ENCODE results near the gene MACROD1. TPM values are rescaled to one million over a fixed set of nuclear protein-coding genes. Genes with fewer than 3 reads are reported as not detected.

MACROD1 gene
- total and polyA plus RNA-seq, 10 of the 15 experiments (the other 5 are each of a cell fraction or from before 2014, with no cell fraction given) = 1.2 to 22.7 (median 11.3) TPM; not detected in 1

- ChIA-PET SMC1A (ENCODE audit: uncharacterized antibody, unreplicated experiment) (no interaction called here), POLR2A (no interaction called here), CTCF (no interaction called here), RAD21 (ENCODE audit: unreplicated experiment) (no interaction called here)
- ATAC-seq (no peak), DNase-seq (ENCODE audit: low read depth, low spot score) (no peak), FAIRE-seq (no peak)
- no TSS peak for BruUV-seq (replicated peaks)
- no peaks in the 10 kb centered on the region for H3K9me3 ChIP-seq (replicated peaks; ENCODE audit: control insufficient read depth, insufficient read depth, low read length)
- no peak overlapping the region for H3K9ac ChIP-seq (ENCODE audit: control insufficient read depth, insufficient read depth, low read length)
- H3K4me3 ChIP-seq = no peak overlapping the region
- H4K20me1 ChIP-seq (ENCODE audit: control insufficient read depth, insufficient read depth) = no peaks in the 10 kb centered on the region
- intact Hi-C loops (cut with micrococcal nuclease; ENCODE audit: unreplicated experiment) = no loop called here
- H3K27me3 ChIP-seq (replicated peaks in 1 of 2; ENCODE audit: control insufficient read depth in 2 of 2, insufficient read depth in 2 of 2, low read length in 1 of 2) = no peaks in the 10 kb centered on the region; a peak in 1 of 4 replicates
- no peak overlapping the region for H2AFZ ChIP-seq (ENCODE audit: control insufficient read depth, low read depth, low read length)
- H3K36me3 ChIP-seq (ENCODE audit: control insufficient read depth in 2 of 2, insufficient read depth in 2 of 2, low read length in 1 of 2) = no peaks in the 10 kb centered on the region
- no peaks in the 10 kb centered on the region for H3K79me2 ChIP-seq (ENCODE audit: control insufficient read depth, insufficient read depth, low read length)
- in situ Hi-C loops (cut with MboI) = no loop called here
- 37% methylated on average over 27 of the region's 27 CpGs for WGBS (ENCODE audit: insufficient coverage, insufficient replicate concordance, low lambda C conversion rate, missing lambda C conversion rate)
- H3K27ac ChIP-seq (ENCODE audit: control insufficient read depth, insufficient read depth) = no peak overlapping the region
- no peak overlapping the region for H3K4me2 ChIP-seq (ENCODE audit: control insufficient read depth, insufficient read depth)
- H3K4me1 ChIP-seq (ENCODE audit: control insufficient read depth, insufficient read depth, low read length) = no peaks in the 10 kb centered on the region
- TF ChIP-seq, protein P1, sequence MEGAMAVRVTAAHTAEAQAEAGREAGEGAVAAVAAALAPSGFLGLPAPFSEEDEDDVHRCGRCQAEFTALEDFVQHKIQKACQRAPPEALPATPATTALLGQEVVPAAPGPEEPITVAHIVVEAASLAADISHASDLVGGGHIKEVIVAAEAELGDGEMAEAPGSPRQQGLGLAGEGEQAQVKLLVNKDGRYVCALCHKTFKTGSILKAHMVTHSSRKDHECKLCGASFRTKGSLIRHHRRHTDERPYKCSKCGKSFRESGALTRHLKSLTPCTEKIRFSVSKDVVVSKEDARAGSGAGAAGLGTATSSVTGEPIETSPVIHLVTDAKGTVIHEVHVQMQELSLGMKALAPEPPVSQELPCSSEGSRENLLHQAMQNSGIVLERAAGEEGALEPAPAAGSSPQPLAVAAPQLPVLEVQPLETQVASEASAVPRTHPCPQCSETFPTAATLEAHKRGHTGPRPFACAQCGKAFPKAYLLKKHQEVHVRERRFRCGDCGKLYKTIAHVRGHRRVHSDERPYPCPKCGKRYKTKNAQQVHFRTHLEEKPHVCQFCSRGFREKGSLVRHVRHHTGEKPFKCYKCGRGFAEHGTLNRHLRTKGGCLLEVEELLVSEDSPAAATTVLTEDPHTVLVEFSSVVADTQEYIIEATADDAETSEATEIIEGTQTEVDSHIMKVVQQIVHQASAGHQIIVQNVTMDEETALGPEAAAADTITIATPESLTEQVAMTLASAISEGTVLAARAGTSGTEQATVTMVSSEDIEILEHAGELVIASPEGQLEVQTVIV (IDR thresholded peaks at IDR 0.05; ENCODE audit: borderline replicate concordance, partially characterized antibody) = no peak
- TF ChIP-seq STAT1 (conservative IDR thresholded peaks at IDR 0.05) = no peak
- TF ChIP-seq, protein P2, sequence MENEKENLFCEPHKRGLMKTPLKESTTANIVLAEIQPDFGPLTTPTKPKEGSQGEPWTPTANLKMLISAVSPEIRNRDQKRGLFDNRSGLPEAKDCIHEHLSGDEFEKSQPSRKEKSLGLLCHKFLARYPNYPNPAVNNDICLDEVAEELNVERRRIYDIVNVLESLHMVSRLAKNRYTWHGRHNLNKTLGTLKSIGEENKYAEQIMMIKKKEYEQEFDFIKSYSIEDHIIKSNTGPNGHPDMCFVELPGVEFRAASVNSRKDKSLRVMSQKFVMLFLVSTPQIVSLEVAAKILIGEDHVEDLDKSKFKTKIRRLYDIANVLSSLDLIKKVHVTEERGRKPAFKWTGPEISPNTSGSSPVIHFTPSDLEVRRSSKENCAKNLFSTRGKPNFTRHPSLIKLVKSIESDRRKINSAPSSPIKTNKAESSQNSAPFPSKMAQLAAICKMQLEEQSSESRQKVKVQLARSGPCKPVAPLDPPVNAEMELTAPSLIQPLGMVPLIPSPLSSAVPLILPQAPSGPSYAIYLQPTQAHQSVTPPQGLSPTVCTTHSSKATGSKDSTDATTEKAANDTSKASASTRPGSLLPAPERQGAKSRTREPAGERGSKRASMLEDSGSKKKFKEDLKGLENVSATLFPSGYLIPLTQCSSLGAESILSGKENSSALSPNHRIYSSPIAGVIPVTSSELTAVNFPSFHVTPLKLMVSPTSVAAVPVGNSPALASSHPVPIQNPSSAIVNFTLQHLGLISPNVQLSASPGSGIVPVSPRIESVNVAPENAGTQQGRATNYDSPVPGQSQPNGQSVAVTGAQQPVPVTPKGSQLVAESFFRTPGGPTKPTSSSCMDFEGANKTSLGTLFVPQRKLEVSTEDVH (IDR thresholded peaks at IDR 0.05; ENCODE audit: low read depth, partially characterized antibody) = no peak
- TF ChIP-seq ZBTB40 (IDR thresholded peaks at IDR 0.05; ENCODE audit: borderline replicate concordance) = no peak
- TF ChIP-seq NFIC (IDR thresholded peaks at IDR 0.05; ENCODE audit: low read depth, low read length) = no peak
- TF ChIP-seq REST (IDR thresholded peaks at IDR 0.05; ENCODE audit: low read depth, low read length) = no peak
- TF ChIP-seq SMC3 (IDR thresholded peaks at IDR 0.05; ENCODE audit: borderline replicate concordance, low read length) = no peak
- no peak for TF ChIP-seq ASH2L (IDR thresholded peaks at IDR 0.05; ENCODE audit: borderline replicate concordance, low read depth)
- TF ChIP-seq CBFB (IDR thresholded peaks at IDR 0.05; ENCODE audit: low read depth) = no peak
Measured at GRCh38 chr11:64019106-64020037, 146.5 kb downstream of the MACROD1 start.

All from GM12878 (cell line).